Stimulated activated CD4-positive, alpha-beta T cell treated with anti-CD3 and anti-CD28 coated beads, Interleukin-4, amount 100 ng/mL, for 4 hours (primary cell): ENCODE measurements around the gene OTOGL.
"Not testable (repeated sequence)": the region's sequence is repeated elsewhere in the genome, so short reads cannot be mapped to it uniquely, and the experiment has no call there.

Experiments
- DNase-seq, 2 experiments: peaks; one replicate each; pipeline ENCODE4 v3.0.0-alpha.2; 2020

OTOGL gene

DNA sequence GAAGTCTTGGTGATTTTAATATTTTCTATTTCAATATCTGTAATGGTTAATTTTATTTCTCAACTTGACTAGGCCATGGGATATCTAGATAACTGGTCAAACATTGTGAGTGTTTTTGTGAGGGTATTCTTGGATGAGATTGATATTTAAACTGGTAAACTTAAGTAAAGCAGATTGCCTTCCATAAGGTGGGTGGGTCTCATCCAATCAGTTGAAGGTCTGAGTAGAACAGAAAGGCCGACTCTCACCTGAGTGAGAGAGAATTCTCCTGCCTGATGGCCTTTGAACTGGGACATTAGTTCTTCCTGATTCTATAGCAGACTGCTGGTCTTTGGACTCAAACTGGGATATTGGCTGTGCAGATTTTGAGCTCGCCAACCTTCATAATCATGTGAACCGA lies 36.3 kb downstream of the OTOGL start:
- no peak for DNase-seq

DNA sequence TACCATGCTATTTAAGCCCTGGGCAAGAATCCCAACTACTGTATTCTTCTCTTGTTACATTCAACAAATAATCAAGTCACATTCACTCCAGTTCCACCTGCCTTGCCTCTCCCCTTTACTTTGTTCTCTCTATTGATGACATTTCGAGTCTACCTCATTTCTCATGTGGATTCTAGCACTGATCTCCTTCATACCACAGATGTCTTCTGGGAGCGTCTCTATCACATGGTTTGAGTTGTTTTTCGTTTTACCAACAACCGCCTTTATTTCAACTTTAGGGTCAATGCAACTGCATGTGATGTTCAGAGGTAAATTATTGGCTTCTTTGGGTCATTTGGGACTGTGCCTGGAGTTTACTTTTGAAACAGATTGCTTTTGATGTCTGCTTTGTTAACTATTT lies 40.7 kb downstream of the OTOGL start:
- no peak for DNase-seq

DNA sequence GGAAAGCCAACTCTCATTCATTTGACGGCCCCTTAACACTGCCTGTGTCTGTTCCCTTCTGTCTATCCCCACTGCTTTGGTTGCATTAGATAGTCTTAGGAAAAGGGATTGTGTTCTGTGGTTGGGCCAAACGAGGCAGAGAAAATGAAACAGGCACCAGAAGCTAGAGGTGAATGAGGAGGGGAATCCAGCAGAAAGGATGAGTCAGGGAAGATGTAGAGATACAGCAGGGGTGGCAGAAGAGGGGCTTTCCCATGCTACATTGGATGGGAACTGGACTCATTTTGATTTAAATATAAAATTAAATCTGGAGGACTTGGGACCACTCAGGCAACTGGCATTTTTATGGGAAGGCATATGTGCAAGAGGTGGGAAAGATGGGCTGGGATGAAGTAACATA lies 43.3 kb downstream of the OTOGL start:
- DNase-seq: no peak

DNA sequence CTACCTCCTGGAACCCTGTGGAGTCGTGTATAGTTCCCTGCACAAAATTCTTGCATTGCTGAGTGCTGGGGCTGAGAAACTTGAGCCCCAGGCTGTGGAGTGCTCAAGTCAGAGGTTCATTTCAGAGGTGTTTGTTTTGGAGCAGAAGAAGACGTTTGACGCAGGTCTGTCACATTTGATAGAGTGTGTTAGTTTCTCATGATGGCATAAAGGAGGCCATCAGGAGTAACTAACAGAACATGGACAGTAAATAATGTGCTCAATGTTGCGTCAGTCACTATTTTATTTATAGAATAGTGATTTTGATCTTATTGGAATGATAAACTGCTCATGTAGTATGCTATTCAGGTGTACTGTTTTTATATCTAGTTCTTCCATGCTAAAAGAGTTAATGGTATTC lies 44.2 kb downstream of the OTOGL start:
- DNase-seq: no peak

DNA sequence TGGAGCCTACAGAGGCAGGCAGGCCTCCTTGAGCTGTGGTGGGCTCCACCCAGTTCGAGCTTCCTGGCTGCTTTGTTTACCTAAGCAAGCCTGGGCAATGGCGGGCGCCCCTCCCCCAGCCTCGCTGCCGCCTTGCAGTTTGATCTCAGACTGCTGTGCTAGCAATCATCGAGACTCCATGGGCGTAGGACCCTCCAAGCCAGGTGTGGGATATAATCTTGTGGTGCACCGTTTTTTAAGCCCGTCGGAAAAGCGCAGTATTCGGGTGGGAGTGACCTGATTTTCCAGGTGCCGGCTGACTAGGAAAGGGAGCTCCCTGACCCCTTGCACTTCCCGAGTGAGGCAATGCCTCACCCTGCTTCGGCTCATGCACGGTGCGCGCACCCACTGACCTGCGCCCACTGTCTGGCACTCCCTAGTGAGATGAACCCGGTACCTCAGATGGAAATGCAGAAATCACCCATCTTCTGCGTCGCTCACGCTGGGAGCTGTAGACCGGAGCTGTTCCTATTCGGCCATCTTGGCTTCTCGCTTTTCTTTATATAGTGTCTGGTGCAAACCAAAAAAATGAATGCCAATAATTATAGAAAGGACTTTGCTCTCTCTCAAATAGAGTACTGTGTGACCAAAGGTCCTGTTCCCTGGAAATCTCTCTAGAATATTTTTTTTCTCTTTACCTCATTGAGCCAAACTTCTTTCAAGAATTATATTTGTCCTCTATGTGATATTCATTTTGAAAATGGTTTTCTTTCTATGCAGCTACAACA lies 50.4 kb downstream of the OTOGL start:
- DNase-seq: not testable (repeated sequence)

DNA sequence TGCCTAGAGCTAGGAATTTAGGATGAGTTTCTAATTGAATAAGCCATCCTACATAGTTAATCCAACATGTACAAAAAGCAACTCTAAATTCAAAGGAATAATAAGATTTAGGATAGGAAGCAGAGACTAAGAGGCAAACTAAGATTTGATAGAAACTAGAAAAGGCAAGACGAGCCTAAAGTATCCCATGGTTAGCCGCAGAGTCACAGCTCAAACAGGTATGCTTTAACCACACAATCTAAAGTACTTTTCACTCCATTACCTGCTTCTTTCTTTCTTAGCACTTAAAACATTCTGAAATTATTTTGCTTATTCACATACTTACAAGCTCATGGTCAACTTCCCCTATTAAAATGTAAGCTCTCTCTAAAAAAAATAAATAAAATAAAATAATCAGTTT lies 51.8 kb downstream of the OTOGL start:
- no peak for DNase-seq

DNA sequence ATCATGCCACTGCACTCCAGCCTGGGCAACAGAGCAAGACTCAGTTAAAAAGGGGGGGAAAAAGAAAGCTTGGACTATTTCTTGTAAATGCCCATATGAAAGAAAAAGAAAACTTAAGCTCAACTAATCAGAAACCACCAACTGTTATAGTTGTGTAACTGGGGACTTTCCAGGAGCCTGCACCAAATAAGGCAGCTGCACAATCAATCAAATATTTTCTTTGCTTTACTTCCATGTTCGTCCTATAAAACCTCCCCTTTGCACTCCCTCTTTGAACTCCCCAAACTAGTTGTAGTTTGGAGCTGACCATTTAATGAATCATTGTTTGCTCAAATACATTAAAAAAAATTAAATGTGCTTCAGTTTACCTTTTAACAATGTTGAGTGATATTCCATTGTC lies 54.9 kb downstream of the OTOGL start:
- DNase-seq: no peak

DNA sequence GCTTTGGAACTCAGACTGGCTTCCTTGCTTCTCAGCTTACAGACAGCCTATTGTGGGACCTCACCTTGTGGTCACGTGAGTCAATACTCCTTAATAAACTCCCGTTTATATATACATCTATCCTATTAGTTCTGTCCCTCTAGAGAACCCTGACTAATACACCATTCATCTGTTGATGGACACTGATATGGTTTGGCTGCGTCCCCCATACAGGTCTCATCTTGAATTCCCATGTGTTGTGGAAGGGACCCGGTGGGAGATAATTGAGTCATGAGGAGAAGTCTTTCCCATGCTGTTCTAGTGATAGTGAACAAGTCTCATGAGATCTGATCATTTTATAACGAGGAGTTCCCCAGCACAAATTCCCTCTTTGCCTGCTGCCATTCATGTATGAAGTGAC lies 57.0 kb downstream of the OTOGL start:
- DNase-seq: no peak

DNA sequence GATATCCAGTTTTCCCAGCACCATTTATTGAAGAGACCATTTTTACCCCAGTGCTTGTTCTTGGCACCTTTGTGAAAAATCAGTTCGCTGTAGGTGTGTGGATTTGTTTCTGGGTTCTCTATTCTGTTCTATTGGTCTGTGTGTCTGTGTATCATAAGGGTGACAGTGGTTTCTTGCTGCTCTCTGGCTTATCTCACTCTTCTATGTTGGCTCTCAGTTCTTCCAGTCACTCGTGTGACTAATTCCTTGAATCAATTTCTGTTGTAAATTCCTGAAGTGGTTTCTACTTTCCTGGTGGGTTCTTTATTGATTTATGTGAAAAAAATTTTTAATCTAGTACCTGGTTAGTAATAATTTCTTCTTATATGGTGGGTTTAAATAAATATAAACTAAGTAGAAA lies 58.3 kb downstream of the OTOGL start:
- DNase-seq: no peak

DNA sequence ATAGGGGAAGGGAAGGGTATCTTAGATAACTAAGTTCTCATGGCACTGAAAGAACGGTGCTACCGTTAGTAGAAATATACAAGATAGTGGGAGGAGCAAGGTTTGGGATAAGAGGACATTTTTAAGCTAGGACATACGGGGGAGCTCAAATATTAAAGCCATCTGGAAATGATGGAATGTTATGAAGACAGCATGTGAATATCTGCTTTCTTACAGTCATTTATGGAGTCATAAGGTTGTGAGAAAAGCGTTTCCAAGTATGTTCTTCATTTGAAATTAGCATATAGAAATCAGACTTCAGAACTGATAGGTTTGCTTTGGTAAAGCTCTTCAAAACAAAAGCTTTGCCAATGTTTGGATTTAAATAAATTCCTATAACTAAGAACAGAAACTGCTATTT lies 62.3 kb downstream of the OTOGL start:
- DNase-seq: no peak

DNA sequence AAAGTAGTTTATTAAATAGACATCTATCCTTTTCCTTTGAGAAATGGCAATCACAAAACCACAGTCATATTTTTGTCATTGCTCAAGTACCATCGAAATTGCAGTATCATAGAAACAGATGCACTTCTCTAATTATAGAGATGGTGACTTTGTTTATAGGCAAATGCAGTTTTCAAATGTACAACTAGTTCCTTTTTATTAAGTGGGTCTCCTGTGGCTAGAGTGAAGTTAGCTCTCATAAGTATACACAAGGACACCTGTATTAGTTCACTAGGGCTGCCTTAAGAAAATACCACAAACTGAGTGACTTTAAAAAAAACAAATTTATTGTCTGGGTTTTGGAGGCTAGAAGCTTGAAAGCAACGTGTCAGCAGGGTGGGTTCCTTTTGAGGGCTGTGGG lies 62.8 kb downstream of the OTOGL start:
- DNase-seq: no peak

DNA sequence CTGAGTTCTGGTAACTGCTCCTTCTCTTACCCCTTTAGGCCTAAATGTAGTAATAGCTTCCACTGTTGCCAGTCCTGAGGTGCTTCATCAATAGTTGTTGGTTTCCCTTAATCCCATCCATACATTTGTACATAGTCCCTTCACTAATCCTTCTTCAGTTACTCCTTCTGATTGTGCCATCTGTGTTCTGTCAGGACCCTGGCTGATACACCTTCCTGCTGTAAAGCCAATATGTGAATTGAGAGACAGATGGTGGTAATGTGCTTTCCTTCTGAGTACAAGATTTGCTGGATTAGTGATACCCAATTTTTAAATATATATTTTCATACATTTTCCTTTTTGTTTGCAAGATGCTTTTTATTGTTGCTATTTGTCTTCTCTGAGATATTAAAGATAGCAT lies 66.4 kb downstream of the OTOGL start:
- no peak for DNase-seq

DNA sequence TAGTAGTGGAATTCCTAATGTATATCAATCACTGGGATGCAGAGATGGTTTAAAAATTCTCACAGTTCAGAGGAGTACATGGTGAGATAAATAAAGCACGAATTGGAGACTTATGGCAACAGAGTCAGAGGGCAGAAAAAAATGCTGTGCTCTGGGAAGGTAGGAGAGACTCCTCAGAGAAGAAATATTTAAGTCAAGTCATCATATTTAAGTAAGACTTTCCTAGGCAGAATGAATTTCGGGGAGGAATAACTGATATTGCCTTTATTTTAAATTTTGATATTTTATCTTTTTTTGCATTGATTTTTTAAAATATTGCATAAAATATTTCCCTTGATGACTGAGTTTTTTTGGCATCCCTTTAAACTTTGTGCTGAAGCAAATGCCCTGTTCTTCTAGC lies 67.4 kb downstream of the OTOGL start:
- DNase-seq: no peak

DNA sequence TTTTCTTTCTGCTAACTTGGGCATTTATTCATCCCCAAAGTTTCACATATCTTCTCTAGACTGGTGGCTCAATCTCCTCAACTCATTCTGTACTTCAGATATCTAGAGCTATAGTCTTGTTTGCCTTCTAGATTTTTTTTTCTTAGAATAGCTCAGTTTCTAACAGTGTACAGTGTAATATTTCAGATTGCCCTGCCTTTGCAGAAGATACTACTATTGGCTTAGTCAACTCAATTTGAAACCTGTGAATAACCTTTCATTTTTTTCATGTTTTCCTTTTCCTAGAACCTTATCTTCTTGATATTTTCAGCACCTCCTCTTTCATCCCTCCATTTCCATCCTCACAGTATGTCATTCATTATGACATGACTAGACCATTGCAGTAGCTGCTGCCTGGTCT lies 69.6 kb downstream of the OTOGL start:
- no peak for DNase-seq

DNA sequence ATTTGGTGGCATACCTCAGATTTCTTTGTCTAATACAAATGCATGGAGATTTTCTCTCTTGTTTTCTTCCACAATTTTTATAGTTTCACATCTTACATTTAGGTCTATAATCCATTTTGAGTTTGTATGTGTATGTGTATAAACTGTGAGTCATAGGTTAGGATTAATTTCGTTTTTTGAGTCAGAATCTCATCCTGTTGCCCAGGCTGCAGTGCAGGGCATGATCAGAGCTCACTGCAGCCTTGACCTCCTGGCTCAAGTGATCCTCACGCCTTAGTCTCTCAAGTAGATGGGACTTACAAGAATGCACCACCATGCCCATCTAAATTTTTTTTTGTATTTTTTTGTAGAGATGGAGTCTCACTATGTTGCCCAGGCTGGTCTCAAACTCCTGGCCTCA lies 71.6 kb downstream of the OTOGL start:
- DNase-seq: no peak

DNA sequence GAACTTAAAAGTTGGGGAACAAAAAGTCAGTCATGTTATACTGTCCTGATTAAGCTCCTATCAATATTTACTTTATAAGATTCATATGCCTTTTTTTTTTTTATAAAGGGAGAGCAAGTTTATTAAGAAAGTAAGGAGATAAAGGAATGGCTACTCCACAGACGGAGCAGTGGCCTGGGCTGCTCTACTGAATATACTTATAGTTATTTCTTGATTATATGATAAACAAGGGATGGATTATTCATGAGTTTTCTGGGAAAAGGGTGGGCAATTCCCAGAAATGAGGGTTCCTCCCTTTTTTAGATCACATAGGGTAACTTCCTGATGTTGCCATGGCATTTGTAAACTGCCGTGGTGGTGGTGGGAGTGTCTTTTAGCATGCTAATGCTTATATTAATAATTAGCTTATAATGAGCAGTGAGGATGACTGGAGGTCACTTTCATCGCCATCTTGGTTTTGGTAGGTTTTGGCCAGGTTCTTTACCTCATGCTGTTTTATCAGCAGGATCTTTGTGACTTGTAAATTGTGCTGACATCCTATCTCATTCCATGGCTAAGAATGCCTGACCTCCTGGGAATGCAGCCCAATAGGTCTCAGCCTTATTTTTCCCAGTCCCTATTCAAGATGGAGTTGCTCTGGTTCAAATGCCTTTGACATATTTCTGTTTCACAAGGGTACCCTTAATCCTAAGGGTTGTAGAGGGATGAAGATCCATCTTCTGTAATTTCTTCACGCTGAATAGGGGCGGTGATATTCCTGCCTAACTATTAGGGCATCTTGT lies 73.9 kb downstream of the OTOGL start:
- no peak for DNase-seq

DNA sequence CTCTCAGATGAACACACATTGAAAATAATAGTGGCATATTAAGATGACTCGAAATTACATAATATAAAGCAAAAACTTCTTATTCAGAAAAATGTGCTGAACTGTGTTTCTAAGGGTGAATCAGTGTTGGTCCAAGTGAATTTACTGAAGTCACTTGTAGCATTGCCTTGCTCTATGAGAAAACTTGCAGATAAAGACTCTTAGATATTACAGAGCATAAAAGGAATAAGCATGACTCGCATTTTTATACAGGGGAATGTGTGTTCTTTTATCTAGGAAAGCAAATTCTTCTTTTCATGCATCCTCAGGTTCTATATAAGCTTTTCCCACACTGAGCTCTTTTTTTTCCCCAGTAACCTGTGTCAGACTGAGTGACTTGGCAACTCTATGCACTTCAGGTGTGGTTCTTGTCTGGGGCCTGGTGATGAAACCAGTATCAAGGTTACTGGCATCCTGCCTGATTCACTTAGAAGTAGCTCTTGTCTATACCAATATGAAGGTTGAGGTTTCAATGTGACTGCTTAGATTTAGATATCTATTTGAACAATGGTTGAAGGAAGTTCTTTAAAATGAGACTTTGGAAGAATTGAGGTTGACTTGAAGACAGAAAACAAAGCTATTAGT lies 76.1 kb downstream of the OTOGL start:
- no peak for DNase-seq

DNA sequence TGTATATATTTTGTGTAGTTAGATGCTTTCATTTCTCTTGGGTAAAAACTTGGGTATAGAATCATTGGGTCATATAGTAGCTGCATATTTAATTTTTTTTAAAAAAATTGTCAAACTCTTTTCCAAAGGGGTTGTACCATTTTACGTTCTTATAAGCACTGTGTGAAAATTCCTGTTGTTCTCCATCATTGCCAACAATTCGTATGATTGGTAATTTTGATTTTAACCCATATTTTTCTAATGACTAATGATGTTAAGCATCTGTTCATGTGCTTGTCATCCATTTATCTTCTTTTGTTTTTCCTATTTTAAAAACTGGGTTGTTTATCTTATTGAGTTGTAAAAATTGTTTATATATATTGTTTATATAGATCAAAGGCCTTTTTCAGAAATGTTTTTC lies 77.4 kb downstream of the OTOGL start:
- no peak for DNase-seq

DNA sequence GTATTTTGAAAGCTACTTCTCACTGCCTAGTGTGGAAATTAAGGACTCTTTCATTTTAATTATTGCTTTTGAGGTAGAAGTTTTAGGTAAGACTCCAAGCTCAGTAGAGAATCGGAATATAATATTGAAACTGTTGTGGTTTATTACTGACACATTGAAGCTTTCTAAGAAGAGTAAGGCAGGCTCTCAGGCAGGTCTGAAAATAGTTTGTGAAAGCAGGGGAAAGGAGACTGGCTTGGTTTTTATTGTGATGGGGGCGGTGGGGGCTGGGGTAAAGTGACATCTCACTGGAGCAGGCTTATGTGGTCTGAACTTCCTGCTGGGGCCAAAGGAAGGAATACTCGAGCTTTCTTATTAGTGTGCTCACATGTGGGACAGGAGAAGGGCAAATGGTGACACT lies 79.5 kb downstream of the OTOGL start:
- DNase-seq: no peak

DNA sequence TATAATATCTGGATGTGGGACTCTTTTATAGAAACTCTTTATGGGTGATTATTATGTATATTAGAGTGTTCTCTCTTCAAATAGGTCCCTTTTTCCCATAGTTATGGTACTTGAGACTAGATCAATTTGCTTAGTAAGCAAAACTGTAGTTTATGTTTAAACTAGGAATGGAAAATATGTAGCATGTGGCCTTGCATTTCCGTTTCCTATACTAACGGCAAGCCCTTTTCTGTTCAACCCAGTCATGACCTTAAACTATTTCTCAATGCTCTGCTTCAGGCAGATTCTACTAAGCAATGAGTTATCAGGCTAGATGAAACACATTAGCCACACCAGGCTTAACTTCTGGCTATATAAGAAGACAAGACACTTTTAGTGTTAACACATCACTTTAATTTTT lies 84.6 kb downstream of the OTOGL start:
- no peak for DNase-seq

DNA sequence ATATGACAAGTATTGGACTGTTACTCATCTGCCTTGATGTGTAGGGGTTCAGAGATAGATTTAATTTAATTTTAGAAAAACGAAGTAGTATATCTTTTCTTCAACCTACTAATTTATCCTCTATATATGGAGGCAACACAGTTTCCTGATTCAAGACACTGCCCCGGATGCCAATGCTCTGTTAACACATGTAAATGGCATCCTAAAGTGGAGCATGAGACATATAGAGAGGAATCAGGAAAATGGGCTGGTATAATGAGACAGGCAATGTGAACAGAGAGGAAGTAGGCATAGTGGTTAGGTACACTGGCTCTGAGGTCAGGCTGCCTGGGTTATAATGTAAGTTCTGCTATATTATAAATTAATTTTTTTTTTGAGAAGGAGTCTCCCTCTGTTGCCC lies 85.6 kb downstream of the OTOGL start:
- DNase-seq: no peak

DNA sequence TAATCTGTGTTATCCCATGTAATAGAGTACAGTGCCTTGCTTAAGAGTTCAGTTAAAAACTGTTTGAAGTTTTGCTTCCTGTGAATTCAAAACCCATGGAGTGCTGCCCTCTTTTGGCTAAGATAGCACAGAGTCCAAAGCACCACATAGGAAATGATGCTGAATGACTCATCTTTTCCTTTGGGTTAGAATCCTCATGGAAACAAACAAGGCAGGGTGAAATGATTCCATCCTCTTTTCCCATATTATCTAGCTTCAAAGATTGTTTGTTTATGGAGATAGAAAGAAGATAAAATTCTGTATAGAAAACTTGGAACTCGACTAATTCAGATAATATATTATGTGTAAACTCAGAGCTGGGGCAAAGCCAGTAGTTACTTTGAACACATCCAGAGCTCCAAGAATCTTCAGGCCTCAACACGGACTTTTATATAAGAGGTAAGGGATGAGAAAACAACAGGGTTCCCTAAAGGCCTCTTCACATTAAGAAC lies 87.4 kb downstream of the OTOGL start:
- DNase-seq: no peak

DNA sequence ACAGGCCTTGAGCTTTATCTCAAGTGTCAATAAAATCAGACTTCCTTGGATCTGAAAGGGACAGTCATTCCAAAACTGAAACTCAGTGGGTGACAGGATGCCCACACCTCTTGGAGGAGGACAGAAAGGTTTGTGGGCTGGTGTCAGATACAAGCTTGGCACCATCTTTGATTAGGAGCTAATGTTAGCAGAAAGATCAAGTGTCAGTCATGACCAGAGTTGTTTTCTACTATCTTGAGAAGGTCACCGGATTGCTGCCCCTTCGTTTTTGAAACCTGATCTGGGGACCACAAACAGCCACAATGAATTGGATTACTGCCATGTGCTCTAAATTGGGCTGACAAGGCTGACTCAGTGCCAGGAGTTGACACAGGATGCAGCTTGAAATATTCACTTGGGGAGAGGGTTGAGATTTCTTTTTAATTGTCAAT lies 88.3 kb downstream of the OTOGL start:
- no peak for DNase-seq

DNA sequence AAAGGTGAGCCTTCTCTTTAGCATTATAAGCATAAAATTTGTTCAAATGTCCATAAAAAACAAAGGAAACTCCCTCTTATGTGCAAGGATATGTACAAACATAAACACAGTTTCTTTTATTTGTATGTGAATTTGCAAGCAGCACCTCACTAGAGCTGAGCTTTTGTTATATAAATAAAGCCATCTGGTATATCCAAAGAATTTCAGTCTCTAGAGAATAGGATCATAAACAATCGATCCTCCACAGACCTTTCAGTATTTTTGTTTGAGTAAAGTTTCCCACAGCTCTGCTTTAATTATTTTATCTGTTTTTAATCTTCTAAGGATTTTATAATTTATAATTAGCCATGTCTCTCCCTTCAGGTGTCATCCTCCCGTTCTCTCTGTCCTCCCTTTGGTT lies 89.2 kb downstream of the OTOGL start:
- no peak for DNase-seq
